Tibial nerve (tissue), 4 donors: Measurements from ENCODE around the gene H2AZ2. TPM values are rescaled to one million over a fixed set of nuclear protein-coding genes. Genes with fewer than 3 reads are reported as not detected.
"Not testable (repeated sequence)": the region's sequence is repeated elsewhere in the genome, so short reads cannot be mapped to it uniquely, and the experiment has no call there.

ENCODE experiments used
- DNase-seq, 2 donors: peaks; one replicate each; pipeline ENCODE4 v3.0.0-alpha.2; 2019; ENCODE audit warnings: low spot score in 2 of 2
- H3K27ac ChIP-seq, 4 donors: fragments of 200-600 bp; sonication (generic) in 3 of 4; one replicate each; pipeline ENCODE4 v1.5.1; 2017 to 2019; ENCODE audit warnings: mild to moderate bottlenecking in 1 of 4
- H3K27me3 ChIP-seq, 2 donors: fragments of 200-600 bp; sonication (generic) in 1 of 2; one replicate each; pipeline versions ENCODE4 v1.5.1 to v1.6.0; 2017 to 2019
- H3K36me3 ChIP-seq, 3 donors: fragments of 200-600 bp; sonication (generic); one replicate each; pipeline ENCODE4 v1.5.1; 2018 to 2019
- H3K4me1 ChIP-seq, 4 donors: fragments of 200-600 bp; sonication (generic) in 3 of 4; one replicate each; pipeline ENCODE4 v1.5.1; 2017 to 2019
- H3K4me3 ChIP-seq, 4 donors: fragments of 200-600 bp; sonication (generic) in 3 of 4; one replicate each; pipeline ENCODE4 v1.5.1; 2017 to 2019; ENCODE audit warnings: mild to moderate bottlenecking in 1 of 4, moderate library complexity in 1 of 4
- H3K9me3 ChIP-seq, 4 donors: fragments of 200-600 bp; sonication (generic) in 3 of 4; one replicate each; pipeline ENCODE4 v1.5.1; 2017 to 2019
- CTCF ChIP-seq, 5 experiments: fragments of 200-600 bp in 3 of 5; fragments of 450-650 bp in 2 of 5; sonication (generic) in 3 of 5; IDR thresholded peaks; one replicate each; pipeline ENCODE4 v1.5.1; 2016 to 2019; ENCODE audit warnings: antibody characterized with exemption in 5 of 5, mild to moderate bottlenecking in 3 of 5, moderate library complexity in 2 of 5
- EP300 ChIP-seq, 2 donors: sonication (generic); formaldehyde crosslinking; IDR thresholded peaks; one replicate each; pipeline ENCODE4 v1.6.1; 2017; ENCODE audit warnings: antibody characterized with exemption in 2 of 2, mild to moderate bottlenecking in 1 of 2
- POLR2A ChIP-seq, 2 donors: fragments of 450-650 bp; IDR thresholded peaks; one replicate each; pipeline ENCODE4 v1.6.1; 2017; ENCODE audit warnings: antibody characterized with exemption in 2 of 2, mild to moderate bottlenecking in 2 of 2, moderate library complexity in 2 of 2
- WGBS, 2 donors: methylation state at CpG; one replicate each; pipeline ENCODE4 v1.1.5; 2018; 5-methylcytosine and 5-hydroxymethylcytosine counted together
- total RNA-seq, 4 donors: library from RNA; depleted of rRNA; stranded (reverse); fragments of >200 nt; gene quantifications; one replicate each; pipeline ENCODE4 v1.1.0, GENCODE V29; 2016

H2AZ2 gene
- total RNA-seq, 4 donors from 2014 or later, result 97.5 to 136 (median 126) TPM

GRCh38 chr7:44867073-44867995 lies 19.4 kb upstream of the H2AZ2 start:
- H3K9me3 ChIP-seq, result no peaks in the 10 kb centered on the region
- 70 to 71% methylated on average over 4 of the region's 4 CpGs for WGBS, 2 donors
- H3K36me3 ChIP-seq, result no peaks in the 10 kb centered on the region
- no peak overlapping the region for H3K4me3 ChIP-seq
- no peaks in the 10 kb centered on the region for H3K27me3 ChIP-seq
- peak overlapping the region in 1 of 4 donors; percentile 54 for H3K27ac ChIP-seq
- peaks cover 0 to 3% (median 0%) of the 10 kb centered on the region in 4 donors for H3K4me1 ChIP-seq
- TF ChIP-seq POLR2A (IDR thresholded peaks at IDR 0.05), result no peak
- no peak for TF ChIP-seq EP300 (IDR thresholded peaks at IDR 0.05)
- no peak for TF ChIP-seq CTCF (IDR thresholded peaks at IDR 0.05)
- no peak for DNase-seq

GRCh38 chr7:44861949-44862348 lies 14.1 kb upstream of the H2AZ2 start:
- not testable (repeated sequence) for DNase-seq, H3K27me3 ChIP-seq, H3K27ac ChIP-seq, H3K36me3 ChIP-seq, H3K4me1 ChIP-seq, H3K9me3 ChIP-seq, H3K4me3 ChIP-seq
- WGBS, 2 donors, result 78 to 80% methylated on average over 4 of the region's 4 CpGs

- no peaks in the 10 kb centered on the region for H3K9me3 ChIP-seq
These were observed 10.3 kb upstream of the H2AZ2 start for GRCh38 chr7:44858161-44858560.

GRCh38 chr7:44854644-44855364 lies 6.9 kb upstream of the H2AZ2 start:
- Histone ChIP-seq H3K27ac (no peak overlapping the region), H3K4me3 (no peak overlapping the region), H3K4me1 (peaks cover 0 to 9% (median 0%) of the 10 kb centered on the region in 4 donors), H3K9me3 (no peaks in the 10 kb centered on the region), H3K36me3 (no peaks in the 10 kb centered on the region), H3K27me3 (no peaks in the 10 kb centered on the region)
- no peak for DNase-seq
- TF ChIP-seq POLR2A (IDR thresholded peaks at IDR 0.05) (no peak), CTCF (IDR thresholded peaks at IDR 0.05) (no peak), EP300 (IDR thresholded peaks at IDR 0.05) (no peak)
- WGBS, 2 donors, result 85% methylated on average over 8 of the region's 8 CpGs

More at GRCh38 chr7:44858161-44858560, 10.3 kb upstream of the H2AZ2 start:
- 83 to 86% methylated on average over 2 of the region's 2 CpGs for WGBS, 2 donors
- Histone ChIP-seq H3K27me3 (no peaks in the 10 kb centered on the region), H3K4me3 (no peak overlapping the region), H3K36me3 (no peaks in the 10 kb centered on the region), H3K4me1 (peaks cover 0 to 5% (median 0%) of the 10 kb centered on the region in 4 donors), H3K27ac (no peak overlapping the region)
- no peak for DNase-seq
- no peak for TF ChIP-seq POLR2A (IDR thresholded peaks at IDR 0.05)
- TF ChIP-seq EP300 (IDR thresholded peaks at IDR 0.05), result no peak
- peak in 1 of 5 experiments; percentile 7 for TF ChIP-seq CTCF (IDR thresholded peaks at IDR 0.05)

GRCh38 chr7:44853391-44853790 lies 5.5 kb upstream of the H2AZ2 start:
- Histone ChIP-seq H3K27me3 (no peaks in the 10 kb centered on the region), H3K9me3 (no peaks in the 10 kb centered on the region), H3K4me1 (peaks cover 0 to 20% (median 4%) of the 10 kb centered on the region in 4 donors), H3K27ac (no peak overlapping the region), H3K4me3 (no peak overlapping the region), H3K36me3 (no peaks in the 10 kb centered on the region)
- TF ChIP-seq POLR2A (IDR thresholded peaks at IDR 0.05) (no peak), EP300 (IDR thresholded peaks at IDR 0.05) (no peak), CTCF (IDR thresholded peaks at IDR 0.05) (no peak)
- no peak for DNase-seq
- 90 to 92% methylated on average over 3 of the region's 3 CpGs for WGBS, 2 donors
